Measurements from ENCODE around the gene TBX3. TPM values are rescaled to one million over a fixed set of nuclear protein-coding genes. Genes with fewer than 3 reads are reported as not detected.

Gene TBX3
- total RNA-seq, 2 experiments from 2014 or later = not detected

- ChIA-PET POLR2A (no interaction called here), CTCF (no interaction called here)
- intact Hi-C loops (cut with micrococcal nuclease) = no loop called here
- Mint-ChIP-seq H3K4me1 (ENCODE audit: low read depth) (no peaks in the 10 kb centered on the region), H3K4me3 (no peak overlapping the region), H3K27me3 (peaks cover 6% of the 10 kb centered on the region), H3K27ac (no peak overlapping the region), H3K9me3 (no peaks in the 10 kb centered on the region), H3K36me3 (ENCODE audit: low read depth) (no peaks in the 10 kb centered on the region)
- TF ChIP-seq CTCF (IDR thresholded peaks at IDR 0.05) = no peak
- DNase-seq (no peak), ATAC-seq (no peak)
These were observed 34.4 kb downstream of the TBX3 start for GRCh38 chr12:114649585-114649984.

GRCh38 chr12:114648711-114649110 lies 35.3 kb downstream of the TBX3 start:
- ATAC-seq = no peak
- H3K4me1 Mint-ChIP-seq (ENCODE audit: low read depth) = no peaks in the 10 kb centered on the region
- intact Hi-C loops (cut with micrococcal nuclease) = no loop called here
- H3K9me3 Mint-ChIP-seq = no peaks in the 10 kb centered on the region
- H3K27ac Mint-ChIP-seq = no peak overlapping the region
- DNase-seq = no peak
- TF ChIP-seq CTCF (IDR thresholded peaks at IDR 0.05) = no peak
- H3K4me3 Mint-ChIP-seq = no peak overlapping the region
- POLR2A ChIA-PET = no interaction called here
- no peaks in the 10 kb centered on the region for H3K36me3 Mint-ChIP-seq (ENCODE audit: low read depth)
- H3K27me3 Mint-ChIP-seq = peaks cover 5% of the 10 kb centered on the region
- CTCF ChIA-PET = no interaction called here

GRCh38 chr12:114638790-114639435 lies 45.1 kb downstream of the TBX3 start:
- CTCF ChIA-PET = no interaction called here
- Mint-ChIP-seq H3K27ac (no peak overlapping the region), H3K4me3 (no peak overlapping the region), H3K36me3 (ENCODE audit: low read depth) (no peaks in the 10 kb centered on the region), H3K9me3 (no peaks in the 10 kb centered on the region), H3K4me1 (ENCODE audit: low read depth) (no peaks in the 10 kb centered on the region), H3K27me3 (peaks cover 1% of the 10 kb centered on the region)
- DNase-seq = no peak
- POLR2A ChIA-PET = no interaction called here
- intact Hi-C loops (cut with micrococcal nuclease) = no loop called here
- ATAC-seq = no peak
- no peak for TF ChIP-seq CTCF (IDR thresholded peaks at IDR 0.05)

- CTCF ChIA-PET = interaction anchor here (1.2 kb wide), 1 partner anchor 10 kb away, joined by 3 read pairs; no protein-coding TSS in a partner anchor
- Mint-ChIP-seq H3K9me3 (no peaks in the 10 kb centered on the region), H3K4me1 (ENCODE audit: low read depth) (no peaks in the 10 kb centered on the region), H3K27me3 (peaks cover 1% of the 10 kb centered on the region), H3K36me3 (ENCODE audit: low read depth) (no peaks in the 10 kb centered on the region), H3K27ac (no peak overlapping the region), H3K4me3 (no peak overlapping the region)
- ATAC-seq = no peak
- no peak for TF ChIP-seq CTCF (IDR thresholded peaks at IDR 0.05)
- POLR2A ChIA-PET = no interaction called here
- intact Hi-C loops (cut with micrococcal nuclease) = no loop called here
- DNase-seq = no peak
These were observed 47.1 kb downstream of the TBX3 start for GRCh38 chr12:114636723-114637480.

- Mint-ChIP-seq H3K4me3 (no peak overlapping the region), H3K27me3 (peaks cover 4% of the 10 kb centered on the region), H3K27ac (no peak overlapping the region), H3K9me3 (no peaks in the 10 kb centered on the region), H3K4me1 (ENCODE audit: low read depth) (no peaks in the 10 kb centered on the region), H3K36me3 (ENCODE audit: low read depth) (no peaks in the 10 kb centered on the region)
- no peak for TF ChIP-seq CTCF (IDR thresholded peaks at IDR 0.05)
- CTCF ChIA-PET = no interaction called here
- ATAC-seq = no peak
- intact Hi-C loops (cut with micrococcal nuclease) = no loop called here
- no peak for DNase-seq
- POLR2A ChIA-PET = no interaction called here
These were observed 52.7 kb downstream of the TBX3 start for GRCh38 chr12:114631242-114631641.

Data from activated CD8-positive, alpha-beta T cell treated with anti-CD3 and anti-CD28 coated beads for 36 hours (primary cell).